Measurements from ENCODE around the gene FAM221B.
A peak's percentile ranks its signal among the peaks of the same experiment; 100 is the strongest.

Gene FAM221B

DNA sequence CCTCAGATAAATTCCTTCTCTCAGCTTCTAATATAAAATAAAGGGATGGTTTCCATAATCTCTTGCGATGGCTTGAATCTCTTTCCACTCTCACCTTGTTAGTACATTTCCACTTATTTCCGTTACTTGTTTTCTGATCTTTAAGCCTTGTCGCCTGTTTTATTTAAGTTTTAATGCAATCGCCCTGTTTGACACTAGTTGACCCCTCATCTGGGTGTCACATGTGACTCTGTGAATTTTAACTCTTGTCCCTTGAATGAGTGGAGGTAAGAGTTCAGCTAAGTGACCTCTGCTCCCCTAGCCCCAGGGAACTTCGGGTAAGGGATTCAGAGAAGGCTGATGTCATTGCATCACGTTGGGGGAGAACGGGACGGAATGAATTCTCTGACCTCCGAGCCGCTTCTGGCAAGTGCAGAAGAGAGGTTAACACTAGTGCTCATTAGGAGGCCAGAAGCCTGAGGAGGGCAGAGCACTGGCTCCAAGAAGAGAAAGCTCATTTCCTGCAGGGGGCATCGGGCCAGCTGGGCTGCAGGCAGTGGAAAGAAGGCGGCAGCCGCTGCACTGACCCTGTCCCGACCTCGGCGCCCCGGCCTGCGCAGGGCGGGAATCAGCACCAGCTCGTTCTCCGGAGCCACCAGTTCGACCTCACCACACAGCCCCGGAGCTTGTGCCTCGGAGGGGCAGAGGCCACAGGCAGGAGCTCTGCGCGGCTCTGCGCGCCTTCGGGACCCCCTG is 14.3 kb downstream of the FAM221B start:
- H3K4me2 ChIP-seq (ENCODE audit: low read depth, low read length): peak overlapping the region; percentile 66
- peak overlapping the region; percentile 90 for H3K27ac ChIP-seq (ENCODE audit: low read length)
- no peaks in the 10 kb centered on the region for H3K9me2 ChIP-seq (replicated peaks; ENCODE audit: insufficient read depth, low read length)
- peak overlapping the region; percentile 94 for H3K9ac ChIP-seq (ENCODE audit: low read length)
- no peaks in the 10 kb centered on the region for H3K27me3 ChIP-seq (replicated peaks; ENCODE audit: insufficient read depth, low read length)
- no peaks in the 10 kb centered on the region for H3K36me3 ChIP-seq (replicated peaks; ENCODE audit: insufficient read depth, low read length)
- peaks cover 25% of the 10 kb centered on the region for H3K4me1 ChIP-seq (ENCODE audit: low read length)
- no peaks in the 10 kb centered on the region for H4K20me1 ChIP-seq (ENCODE audit: insufficient read depth, low read length)
- H3K4me3 ChIP-seq (ENCODE audit: low read length): peak overlapping the region; percentile 90
- TF ChIP-seq, protein P1, sequence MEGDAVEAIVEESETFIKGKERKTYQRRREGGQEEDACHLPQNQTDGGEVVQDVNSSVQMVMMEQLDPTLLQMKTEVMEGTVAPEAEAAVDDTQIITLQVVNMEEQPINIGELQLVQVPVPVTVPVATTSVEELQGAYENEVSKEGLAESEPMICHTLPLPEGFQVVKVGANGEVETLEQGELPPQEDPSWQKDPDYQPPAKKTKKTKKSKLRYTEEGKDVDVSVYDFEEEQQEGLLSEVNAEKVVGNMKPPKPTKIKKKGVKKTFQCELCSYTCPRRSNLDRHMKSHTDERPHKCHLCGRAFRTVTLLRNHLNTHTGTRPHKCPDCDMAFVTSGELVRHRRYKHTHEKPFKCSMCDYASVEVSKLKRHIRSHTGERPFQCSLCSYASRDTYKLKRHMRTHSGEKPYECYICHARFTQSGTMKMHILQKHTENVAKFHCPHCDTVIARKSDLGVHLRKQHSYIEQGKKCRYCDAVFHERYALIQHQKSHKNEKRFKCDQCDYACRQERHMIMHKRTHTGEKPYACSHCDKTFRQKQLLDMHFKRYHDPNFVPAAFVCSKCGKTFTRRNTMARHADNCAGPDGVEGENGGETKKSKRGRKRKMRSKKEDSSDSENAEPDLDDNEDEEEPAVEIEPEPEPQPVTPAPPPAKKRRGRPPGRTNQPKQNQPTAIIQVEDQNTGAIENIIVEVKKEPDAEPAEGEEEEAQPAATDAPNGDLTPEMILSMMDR (IDR thresholded peaks at IDR 0.05; ENCODE audit: low read length): peak; percentile 50
- TF ChIP-seq EZH2phosphoT487 (IDR thresholded peaks at IDR 0.05; ENCODE audit: low read length): no peak
- H3K9me3 ChIP-seq (replicated peaks; ENCODE audit: insufficient read depth, low read length): no peaks in the 10 kb centered on the region
- peaks cover 30% of the 10 kb centered on the region; the same call in 1 of the 2 replicates for H3F3A ChIP-seq (ENCODE audit: insufficient read depth, low read length)
- no peaks in the 10 kb centered on the region for H3K79me2 ChIP-seq (ENCODE audit: low read length)
- DNase-seq: peak; percentile 81
- peak overlapping the region; percentile 90; the same call in 1 of the 2 replicates for H2AFZ ChIP-seq (ENCODE audit: low read length)

DNA sequence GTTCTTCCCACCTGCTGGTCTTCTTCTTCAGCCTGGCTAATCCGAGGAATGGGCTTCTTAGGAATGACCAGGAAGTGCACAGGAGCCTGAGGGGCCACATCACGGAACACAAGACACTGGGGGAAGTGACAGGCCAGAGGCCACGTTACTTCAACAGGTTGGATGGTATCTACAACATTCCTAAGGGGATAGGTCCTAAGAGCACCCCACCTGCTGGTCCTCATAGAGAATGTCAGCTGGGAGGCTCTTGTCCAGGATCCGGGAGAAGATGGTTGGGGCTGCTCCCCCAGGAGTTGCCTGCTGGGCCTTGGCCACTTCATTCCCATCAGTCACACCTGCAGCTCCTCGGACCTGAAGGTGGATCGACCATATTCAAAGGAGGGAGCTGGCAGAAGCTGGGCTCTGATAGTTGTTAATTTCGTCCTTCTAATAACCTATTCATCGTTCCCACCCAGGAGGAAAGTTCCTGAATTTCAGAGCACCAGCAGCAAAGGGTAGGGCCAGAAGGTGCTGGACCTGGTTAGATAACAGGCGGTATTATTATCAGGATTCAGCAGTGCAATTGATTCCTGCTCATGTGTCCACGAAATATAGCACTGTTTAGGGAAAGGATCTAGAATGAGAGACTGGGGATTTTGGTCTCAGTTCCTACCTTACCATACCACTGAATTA is 15.0 kb downstream of the FAM221B start:
- no peaks in the 10 kb centered on the region for H3K9me3 ChIP-seq (replicated peaks; ENCODE audit: insufficient read depth, low read length)
- H3K27me3 ChIP-seq (replicated peaks; ENCODE audit: insufficient read depth, low read length): no peaks in the 10 kb centered on the region
- H3K9me2 ChIP-seq (replicated peaks; ENCODE audit: insufficient read depth, low read length): no peaks in the 10 kb centered on the region
- no peaks in the 10 kb centered on the region for H3K79me2 ChIP-seq (ENCODE audit: low read length)
- no peaks in the 10 kb centered on the region for H3K36me3 ChIP-seq (replicated peaks; ENCODE audit: insufficient read depth, low read length)
- TF ChIP-seq, protein P1 (IDR thresholded peaks at IDR 0.05; ENCODE audit: low read length): peak; percentile 30
- no peak for TF ChIP-seq EZH2phosphoT487 (IDR thresholded peaks at IDR 0.05; ENCODE audit: low read length)
- no peak overlapping the region; the same call in 1 of the 2 replicates for H3K27ac ChIP-seq (ENCODE audit: low read length)
- peak overlapping the region; percentile 66 for H3K4me2 ChIP-seq (ENCODE audit: low read depth, low read length)
- H2AFZ ChIP-seq (ENCODE audit: low read length): no peak overlapping the region
- DNase-seq: no peak
- H3K4me3 ChIP-seq (ENCODE audit: low read length): peak overlapping the region; percentile 90
- peaks cover 30% of the 10 kb centered on the region; the same call in 1 of the 2 replicates for H3F3A ChIP-seq (ENCODE audit: insufficient read depth, low read length)
- H3K4me1 ChIP-seq (ENCODE audit: low read length): peaks cover 25% of the 10 kb centered on the region
- H3K9ac ChIP-seq (ENCODE audit: low read length): peak overlapping the region; percentile 94; the same call in 1 of the 2 replicates
- no peaks in the 10 kb centered on the region for H4K20me1 ChIP-seq (ENCODE audit: insufficient read depth, low read length)

DNA sequence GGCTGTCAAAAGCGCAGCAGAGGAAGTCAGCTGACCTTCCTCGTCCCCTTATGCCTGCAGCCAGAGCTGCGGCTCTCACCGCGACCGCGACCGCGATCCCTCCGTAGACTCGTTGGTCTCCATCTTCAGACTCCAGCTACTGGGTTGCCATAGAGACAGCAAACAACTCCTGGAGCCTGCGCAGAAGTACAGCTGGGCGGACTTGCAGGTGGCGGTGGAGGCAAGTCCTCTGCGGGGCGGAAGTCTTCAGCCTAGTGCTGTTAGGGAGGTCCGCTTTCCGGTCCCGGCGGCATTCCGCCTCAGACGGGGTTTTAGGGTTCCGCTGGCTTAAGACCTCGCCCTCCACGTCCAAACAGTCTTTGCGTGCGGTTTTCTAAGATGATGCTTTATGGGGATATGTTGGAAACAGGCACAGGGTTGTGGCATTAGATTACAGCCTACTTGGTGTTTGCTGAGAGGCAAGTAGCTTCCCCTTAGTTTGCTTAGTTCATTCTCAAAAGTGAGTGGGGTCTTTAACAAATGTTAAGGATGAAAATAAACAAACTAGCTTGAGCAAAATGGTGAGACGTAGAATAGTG is 16.4 kb downstream of the FAM221B start, which contains the start of gene SPAG8:
Gene SPAG8 (minus strand): TSS at position 238 of the 578 bp plus-strand sequence. CDS start 115 bp downstream, at position 123.
- no peaks in the 10 kb centered on the region for H3K79me2 ChIP-seq (ENCODE audit: low read length)
- H3K9me2 ChIP-seq (replicated peaks; ENCODE audit: insufficient read depth, low read length): no peaks in the 10 kb centered on the region
- peaks cover 30% of the 10 kb centered on the region; the same call in 1 of the 2 replicates for H3F3A ChIP-seq (ENCODE audit: insufficient read depth, low read length)
- H3K9ac ChIP-seq (ENCODE audit: low read length): peak within 1 kb of the TSS; percentile 54
- no peaks in the 10 kb centered on the region for H4K20me1 ChIP-seq (ENCODE audit: insufficient read depth, low read length)
- no peaks in the 10 kb centered on the region for H3K9me3 ChIP-seq (replicated peaks; ENCODE audit: insufficient read depth, low read length)
- H3K4me2 ChIP-seq (ENCODE audit: low read depth, low read length): peak within 1 kb of the TSS; percentile 79
- H3K27ac ChIP-seq (ENCODE audit: low read length): peak within 1 kb of the TSS; percentile 53; the same call in 1 of the 2 replicates
- H2AFZ ChIP-seq (ENCODE audit: low read length): peak within 1 kb of the TSS; percentile 73
- DNase-seq: peak; percentile 99
- TF ChIP-seq, protein P1 (IDR thresholded peaks at IDR 0.05; ENCODE audit: low read length): no peak
- TF ChIP-seq EZH2 (optimal IDR thresholded peaks at IDR 0.05; ENCODE audit: low read depth, low read length): no peak
- TF ChIP-seq EZH2phosphoT487 (IDR thresholded peaks at IDR 0.05; ENCODE audit: low read length): no peak
- H3K4me1 ChIP-seq (ENCODE audit: low read length): peaks cover 25% of the 10 kb centered on the region
- peak within 1 kb of the TSS; percentile 57 for H3K4me3 ChIP-seq (ENCODE audit: low read length)
- no peaks in the 10 kb centered on the region for H3K36me3 ChIP-seq (replicated peaks; ENCODE audit: insufficient read depth, low read length)
- no peaks in the 10 kb centered on the region for H3K27me3 ChIP-seq (replicated peaks; ENCODE audit: insufficient read depth, low read length)

All from MM.1S (cell line).